ENCODE data around the gene ARL14EPL.
"Not testable (repeated sequence)": the region's sequence is repeated elsewhere in the genome, so short reads cannot be mapped to it uniquely, and the experiment has no call there.

Gene ARL14EPL

GRCh38 chr5:116046823-116047222, 14.6 kb downstream of the ARL14EPL start:
- DNase-seq (ENCODE audit: low spot score) = no peak

DNA sequence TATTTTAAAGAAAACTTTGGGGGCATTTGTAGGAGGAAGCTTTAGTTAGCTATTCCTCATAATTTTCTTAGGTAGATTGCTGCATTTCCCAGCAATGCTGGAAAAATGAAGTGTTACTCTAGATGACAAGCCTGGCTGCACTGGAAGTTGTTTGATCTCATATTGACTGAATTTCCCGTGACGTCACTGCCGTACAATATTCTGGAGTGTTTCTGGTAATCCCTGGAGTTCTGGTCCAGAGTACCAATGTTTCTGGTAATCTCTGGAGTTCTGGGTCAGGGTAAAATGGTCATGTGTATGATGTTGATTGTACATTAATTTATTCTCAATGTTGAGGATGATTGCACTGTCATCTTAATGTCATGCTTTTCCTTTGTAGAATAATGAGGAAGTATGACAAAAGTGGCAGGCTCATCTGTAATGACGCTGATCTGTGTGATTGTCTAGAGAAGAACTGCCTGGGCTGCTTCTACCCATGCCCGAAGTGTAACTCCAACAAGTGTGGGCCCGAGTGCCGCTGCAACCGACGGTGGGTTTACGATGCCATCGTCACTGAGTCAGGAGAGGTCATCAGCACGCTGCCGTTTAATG, 26.2 kb downstream of the ARL14EPL start:
- no peak for DNase-seq (ENCODE audit: low spot score)

GRCh38 chr5:116062352-116062751, 30.1 kb downstream of the ARL14EPL start:
- DNase-seq (ENCODE audit: low spot score) = no peak

DNA sequence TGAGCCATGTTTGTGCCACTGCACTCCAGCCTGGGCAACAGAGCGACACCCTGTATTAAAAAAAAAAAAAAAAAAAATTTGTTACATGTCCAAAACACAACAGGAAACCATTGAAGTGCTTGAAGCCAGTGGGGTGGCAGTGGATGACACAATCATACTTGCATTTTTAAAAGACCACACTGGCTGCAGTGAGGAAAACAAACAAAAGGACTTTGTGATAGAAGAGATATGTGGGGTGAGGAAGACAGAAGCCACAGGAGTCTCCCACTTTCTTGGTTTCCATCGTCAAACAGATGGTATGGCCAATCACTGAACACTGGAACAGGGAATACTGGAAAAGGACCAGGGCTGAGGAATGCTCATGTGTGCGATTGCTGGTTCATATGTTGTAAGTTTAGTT, 31.7 kb downstream of the ARL14EPL start:
- DNase-seq (ENCODE audit: low spot score) = no peak

- DNase-seq (ENCODE audit: low spot score) = peak; percentile 48
Measured at GRCh38 chr5:116068028-116068632, 35.9 kb downstream of the ARL14EPL start.

- DNase-seq (ENCODE audit: low spot score) = no peak
Measured at GRCh38 chr5:116071211-116071610, 38.9 kb downstream of the ARL14EPL start.

DNA sequence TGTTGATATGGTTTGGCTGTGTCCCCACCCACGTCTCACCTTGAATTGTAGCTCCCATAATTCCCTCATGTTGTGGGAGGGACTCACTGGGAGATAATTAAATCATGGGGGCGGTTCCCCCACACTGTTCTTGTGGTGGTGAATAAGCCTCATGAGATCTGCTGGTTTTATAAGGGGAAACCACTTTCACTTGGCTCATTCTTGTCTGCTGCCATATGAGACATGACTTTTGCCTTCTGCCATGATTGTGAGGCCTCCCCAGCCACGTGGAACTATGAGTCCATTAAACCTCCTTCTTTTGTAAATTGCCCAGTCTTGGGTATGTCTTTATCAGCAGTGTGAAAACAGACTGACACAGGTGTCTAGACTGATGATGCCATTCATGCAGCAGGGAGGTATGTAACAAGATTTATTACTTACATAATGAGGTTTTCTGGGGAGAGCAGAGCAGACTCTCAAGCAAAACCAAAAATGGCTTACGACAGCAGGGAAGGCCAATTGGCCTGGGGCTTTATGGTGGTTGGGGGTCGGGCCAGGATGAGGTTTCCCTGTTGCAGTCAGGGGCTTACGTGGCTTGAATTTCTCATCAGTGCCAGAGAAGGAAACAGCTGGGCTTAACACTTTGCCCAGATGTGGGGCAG, 43.0 kb downstream of the ARL14EPL start:
- DNase-seq (ENCODE audit: low spot score) = peak; percentile 27

- peak; percentile 65 for DNase-seq (ENCODE audit: low spot score)
Measured at GRCh38 chr5:116076496-116076895, 44.2 kb downstream of the ARL14EPL start.

DNA sequence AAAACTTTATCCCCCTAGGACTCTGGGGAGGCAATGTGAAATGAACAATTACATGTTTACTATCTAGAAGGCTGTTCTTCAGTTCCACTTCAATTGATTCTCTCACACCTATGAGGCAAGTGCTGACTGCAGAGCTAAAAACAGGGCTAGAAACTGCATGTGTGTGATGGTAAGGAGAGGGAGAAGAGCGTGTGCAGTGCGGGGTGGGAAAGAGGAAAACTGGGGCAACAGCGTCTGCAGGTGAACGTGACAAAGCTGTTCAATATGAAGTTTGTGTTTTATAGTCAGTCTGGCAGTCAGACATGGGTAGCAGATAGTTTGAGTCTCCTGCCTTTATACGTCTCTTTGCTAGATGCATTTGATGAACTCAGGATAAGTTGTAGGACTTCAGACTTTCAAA, 45.9 kb downstream of the ARL14EPL start:
- DNase-seq (ENCODE audit: low spot score) = no peak

DNA sequence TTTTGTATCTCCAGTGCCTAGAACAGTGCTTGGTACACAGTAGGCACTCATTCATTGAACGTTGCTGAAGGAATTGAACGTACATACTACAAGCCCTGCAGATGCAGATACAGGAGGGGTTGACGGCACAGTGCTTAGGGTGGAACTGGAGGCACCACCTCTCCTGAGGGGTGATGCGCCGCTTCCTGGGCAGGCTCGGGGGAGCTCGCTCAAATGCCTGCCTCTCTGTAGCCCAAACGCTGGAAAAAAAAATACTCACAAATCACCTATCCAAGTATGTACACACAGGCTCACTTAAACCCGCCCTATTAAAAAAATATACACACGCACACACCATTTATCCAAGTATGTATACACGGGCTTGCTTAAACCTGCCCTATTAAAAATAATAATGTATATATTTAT, 52.0 kb downstream of the ARL14EPL start:
- peak; percentile 43 for DNase-seq (ENCODE audit: low spot score)

GRCh38 chr5:116084871-116085715, 52.8 kb downstream of the ARL14EPL start, which contains the start of gene COMMD10:
Gene COMMD10, plus strand, starts transcription at chr5:116085025.
- peak; percentile 75 for DNase-seq (ENCODE audit: low spot score)

GRCh38 chr5:116086309-116086708, 54.0 kb downstream of the ARL14EPL start:
- DNase-seq (ENCODE audit: low spot score) = not testable (repeated sequence)

- DNase-seq (ENCODE audit: low spot score) = no peak
Measured at GRCh38 chr5:116088062-116088461, 55.8 kb downstream of the ARL14EPL start.

- DNase-seq (ENCODE audit: low spot score) = no peak
Measured at GRCh38 chr5:116090302-116090701, 58.0 kb downstream of the ARL14EPL start.

GRCh38 chr5:116091416-116091815, 59.1 kb downstream of the ARL14EPL start:
- DNase-seq (ENCODE audit: low spot score) = no peak

DNA sequence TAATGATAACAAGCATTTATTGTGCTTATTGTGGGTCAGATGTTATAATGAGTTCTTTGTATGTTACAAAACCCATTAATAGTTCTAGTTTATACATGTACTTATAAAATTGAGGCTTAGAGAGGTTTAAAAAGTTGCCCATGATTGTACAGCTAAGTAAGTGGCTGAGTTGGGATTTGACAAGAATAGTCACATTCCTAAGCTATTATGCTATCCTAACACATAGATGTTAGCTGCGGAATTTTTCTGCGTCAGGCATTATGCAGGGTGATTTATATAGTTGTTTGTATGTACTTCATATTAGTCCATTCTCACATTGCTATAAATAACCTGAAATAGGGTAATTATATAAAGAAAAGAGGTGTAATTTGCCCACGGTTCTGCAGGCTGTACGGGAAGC, 65.0 kb downstream of the ARL14EPL start:
- DNase-seq (ENCODE audit: low spot score) = no peak

DNA sequence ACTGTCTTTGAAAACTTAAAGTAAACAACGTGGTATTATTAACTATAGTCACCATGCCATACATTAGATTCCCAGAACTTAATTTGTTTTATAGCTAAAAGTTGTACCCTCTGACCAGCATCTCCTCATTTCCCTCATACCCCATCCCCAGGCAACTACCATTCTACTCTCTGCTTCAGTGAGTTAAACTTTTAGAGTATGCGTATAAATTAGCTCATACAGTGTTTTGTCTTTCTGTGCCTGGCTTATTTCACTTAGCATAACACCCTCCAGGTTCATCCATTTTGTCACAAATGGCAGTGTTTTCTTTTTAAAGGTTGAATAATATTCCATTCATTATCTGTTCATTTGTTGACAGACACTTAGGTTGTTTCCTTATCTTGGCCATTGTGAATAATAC, 66.7 kb downstream of the ARL14EPL start:
- no peak for DNase-seq (ENCODE audit: low spot score)

- DNase-seq (ENCODE audit: low spot score) = not testable (repeated sequence)
Measured at GRCh38 chr5:116104941-116105340, 72.7 kb downstream of the ARL14EPL start.
